Activated CD8-positive, alpha-beta T cell treated with anti-CD3 and anti-CD28 coated beads for 36 hours (primary cell): ENCODE measurements around the gene CCDC32. TPM values are rescaled to one million over a fixed set of nuclear protein-coding genes. Genes with fewer than 3 reads are reported as not detected.

ENCODE experiments used
- ATAC-seq: fragments of 200-7000 bp; cut with Tn5 transposase; one replicate; pipeline ENCODE4 v1.10.0; 2021; ENCODE audit warnings: mild to moderate bottlenecking, moderate library complexity
- CTCF ChIA-PET: fragments of 350-600 bp; sonication (Branson Sonifier 250); formaldehyde crosslinking; loops from one replicate; lab custom pipeline; 2021; ENCODE audit warnings: antibody characterized with exemption; lab: Charles Lee
- POLR2A ChIA-PET: fragments of 350-600 bp; sonication (Branson Sonifier 250); formaldehyde crosslinking; loops from one replicate; lab custom pipeline; 2021; ENCODE audit warnings: antibody characterized with exemption; lab: Charles Lee
- DNase-seq: peaks from one replicate; pipeline ENCODE4 v3.0.0-alpha.2; 2020
- H3K27ac Mint-ChIP-seq: one replicate; pipeline ENCODE4 v1.8.0; 2021; ENCODE audit warnings: mild to moderate bottlenecking, mixed read lengths
- H3K27me3 Mint-ChIP-seq: one replicate; pipeline ENCODE4 v1.8.0; 2021; ENCODE audit warnings: mixed read lengths
- H3K36me3 Mint-ChIP-seq: one replicate; pipeline ENCODE4 v1.8.0; 2021; ENCODE audit warnings: low read depth, mixed read lengths
- H3K4me1 Mint-ChIP-seq: one replicate; pipeline ENCODE4 v1.8.0; 2021; ENCODE audit warnings: low read depth, mixed read lengths
- H3K4me3 Mint-ChIP-seq: one replicate; pipeline ENCODE4 v1.8.0; 2021; ENCODE audit warnings: mild to moderate bottlenecking, moderate library complexity, mixed read lengths
- H3K9me3 Mint-ChIP-seq: one replicate; pipeline ENCODE4 v1.8.0; 2021; ENCODE audit warnings: mixed read lengths
- CTCF ChIP-seq: fragments of 200-600 bp; IDR thresholded peaks from one replicate; pipeline ENCODE4 v1.8.0; 2022; ENCODE audit warnings: antibody characterized with exemption, mild to moderate bottlenecking
- intact Hi-C: fragments of 100-400 bp; cut with micrococcal nuclease; formaldehyde crosslinking; loops from one replicate; pipeline ENCODE4 v1.10.0; 2022
- total RNA-seq, 2 experiments: library from RNA; stranded (reverse); gene quantifications; one replicate each; pipeline ENCODE4 v1.2.3, GENCODE V29; 2021

CCDC32 gene
- total RNA-seq, 2 experiments from 2014 or later, result 21.3 to 22.0 TPM

GRCh38 chr15:40533763-40534364 is 31.0 kb downstream of the CCDC32 start:
- no peak for TF ChIP-seq CTCF
- Mint-ChIP-seq H3K27me3 (no peaks in the 10 kb centered on the region), H3K9me3 (no peaks in the 10 kb centered on the region), H3K27ac (no peak overlapping the region), H3K4me3 (no peak overlapping the region), H3K36me3 (no peaks in the 10 kb centered on the region), H3K4me1 (no peaks in the 10 kb centered on the region)
- ATAC-seq (no peak), DNase-seq (no peak)
- ChIA-PET POLR2A (no interaction called here), CTCF (no interaction called here)
- intact Hi-C loops, result no loop called here

- no peaks in the 10 kb centered on the region for H3K27me3 Mint-ChIP-seq
- H3K4me1 Mint-ChIP-seq, result no peaks in the 10 kb centered on the region
- H3K27ac Mint-ChIP-seq, result no peak overlapping the region
- no peak for TF ChIP-seq CTCF
- H3K36me3 Mint-ChIP-seq, result no peaks in the 10 kb centered on the region
- intact Hi-C loops, result no loop called here
- ATAC-seq (no peak), DNase-seq (no peak)
- CTCF ChIA-PET, result interaction anchor here (1.3 kb wide), 1 partner anchor 20 kb away, joined by 3 read pairs; no protein-coding TSS in a partner anchor
- POLR2A ChIA-PET, result no interaction called here
- H3K9me3 Mint-ChIP-seq, result no peaks in the 10 kb centered on the region
- no peak overlapping the region for H3K4me3 Mint-ChIP-seq
Measured at GRCh38 chr15:40528801-40529200, 36.0 kb downstream of the CCDC32 start.

- Mint-ChIP-seq H3K27ac (no peak overlapping the region), H3K4me1 (no peaks in the 10 kb centered on the region), H3K9me3 (no peaks in the 10 kb centered on the region), H3K27me3 (no peaks in the 10 kb centered on the region), H3K36me3 (no peaks in the 10 kb centered on the region), H3K4me3 (no peak overlapping the region)
- ChIA-PET POLR2A (no interaction called here), CTCF (no interaction called here)
- TF ChIP-seq CTCF, result no peak
- intact Hi-C loops, result no loop called here
- ATAC-seq, result no peak
- DNase-seq, result no peak
Measured at GRCh38 chr15:40525855-40526254, 39.0 kb downstream of the CCDC32 start.

GRCh38 chr15:40523611-40524010 is 41.2 kb downstream of the CCDC32 start:
- Mint-ChIP-seq H3K4me1 (peaks cover 3% of the 10 kb centered on the region), H3K9me3 (no peaks in the 10 kb centered on the region), H3K4me3 (no peak overlapping the region), H3K27ac (no peak overlapping the region), H3K36me3 (no peaks in the 10 kb centered on the region), H3K27me3 (no peaks in the 10 kb centered on the region)
- TF ChIP-seq CTCF, result no peak
- POLR2A ChIA-PET, result no interaction called here
- intact Hi-C loops, result no loop called here
- CTCF ChIA-PET, result interaction anchor here (0.8 to 1.3 kb wide), 2 partner anchors 11 to 24 kb away, joined by 3 to 4 read pairs; no protein-coding TSS in a partner anchor
- DNase-seq (no peak), ATAC-seq (no peak)

- peaks cover 25% of the 10 kb centered on the region for H3K27me3 Mint-ChIP-seq
- no peaks in the 10 kb centered on the region for H3K36me3 Mint-ChIP-seq
- intact Hi-C loops, result no loop called here
- TF ChIP-seq CTCF, result no peak
- peaks cover 9% of the 10 kb centered on the region for H3K4me1 Mint-ChIP-seq
- ChIA-PET POLR2A (no interaction called here), CTCF (no interaction called here)
- H3K9me3 Mint-ChIP-seq, result no peaks in the 10 kb centered on the region
- ATAC-seq (no peak), DNase-seq (no peak)
- H3K4me3 Mint-ChIP-seq, result no peak overlapping the region
- no peak overlapping the region for H3K27ac Mint-ChIP-seq
Measured at GRCh38 chr15:40516322-40516721, 48.5 kb downstream of the CCDC32 start.
